Measurements from ENCODE around the gene WDR45.
"Not testable (repeated sequence)": the region's sequence is repeated elsewhere in the genome, so short reads cannot be mapped to it uniquely, and the experiment has no call there.

WDR45 gene

GRCh38 chrX:49079489-49080428 is at the start of gene WDR45:
Gene WDR45 (minus strand): TSS chrX:49079887. CDS start chrX:49078095, 1,792 bp downstream.
- peak; percentile 76 to 82 for DNase-seq

GRCh38 chrX:49129427-49129826 is 49.7 kb upstream of the WDR45 start:
- DNase-seq = no peak

- not testable (repeated sequence) for DNase-seq
Observed at GRCh38 chrX:49127742-49128258, 48.1 kb upstream of the WDR45 start.

- no peak for DNase-seq
Observed at GRCh38 chrX:49122499-49122898, 42.8 kb upstream of the WDR45 start.

GRCh38 chrX:49120091-49120490 is 40.4 kb upstream of the WDR45 start:
- DNase-seq = no peak

- DNase-seq = no peak
Observed at GRCh38 chrX:49117581-49117980, 37.9 kb upstream of the WDR45 start.

GRCh38 chrX:49116716-49117115 is 37.0 kb upstream of the WDR45 start:
- no peak for DNase-seq

GRCh38 chrX:49116076-49116475 is 36.4 kb upstream of the WDR45 start:
- DNase-seq = no peak

GRCh38 chrX:49111791-49112190 is 32.1 kb upstream of the WDR45 start:
- DNase-seq = no peak

- DNase-seq = no peak
Observed at GRCh38 chrX:49110417-49110816, 30.7 kb upstream of the WDR45 start.

GRCh38 chrX:49108641-49109040 is 29.0 kb upstream of the WDR45 start:
- no peak for DNase-seq

GRCh38 chrX:49106930-49107329 is 27.2 kb upstream of the WDR45 start:
- peak in 1 of 2 donors; percentile 28 for DNase-seq

- no peak for DNase-seq
Observed at GRCh38 chrX:49106296-49106695, 26.6 kb upstream of the WDR45 start.

GRCh38 chrX:49103637-49104036 is 23.9 kb upstream of the WDR45 start:
- DNase-seq = no peak

- DNase-seq = no peak
Observed at GRCh38 chrX:49102190-49102589, 22.5 kb upstream of the WDR45 start.

- no peak for DNase-seq
Observed at GRCh38 chrX:49101629-49101984, 21.9 kb upstream of the WDR45 start.

- DNase-seq = peak; percentile 92 to 94
Observed at GRCh38 chrX:49100704-49101628, 21.3 kb upstream of the WDR45 start.

- no peak for DNase-seq
Observed at GRCh38 chrX:49096419-49096818, 16.7 kb upstream of the WDR45 start.

GRCh38 chrX:49089553-49089952 is 9.9 kb upstream of the WDR45 start:
- no peak for DNase-seq

GRCh38 chrX:49082271-49082871 is 2.7 kb upstream of the WDR45 start:
- no peak for DNase-seq

GRCh38 chrX:49077941-49078340 is 1.7 kb downstream of the WDR45 start:
- DNase-seq = no peak

GRCh38 chrX:49075347-49075746 is 4.3 kb downstream of the WDR45 start:
- no peak for DNase-seq
